ENCODE results near the gene SHCBP1L.

DNA sequence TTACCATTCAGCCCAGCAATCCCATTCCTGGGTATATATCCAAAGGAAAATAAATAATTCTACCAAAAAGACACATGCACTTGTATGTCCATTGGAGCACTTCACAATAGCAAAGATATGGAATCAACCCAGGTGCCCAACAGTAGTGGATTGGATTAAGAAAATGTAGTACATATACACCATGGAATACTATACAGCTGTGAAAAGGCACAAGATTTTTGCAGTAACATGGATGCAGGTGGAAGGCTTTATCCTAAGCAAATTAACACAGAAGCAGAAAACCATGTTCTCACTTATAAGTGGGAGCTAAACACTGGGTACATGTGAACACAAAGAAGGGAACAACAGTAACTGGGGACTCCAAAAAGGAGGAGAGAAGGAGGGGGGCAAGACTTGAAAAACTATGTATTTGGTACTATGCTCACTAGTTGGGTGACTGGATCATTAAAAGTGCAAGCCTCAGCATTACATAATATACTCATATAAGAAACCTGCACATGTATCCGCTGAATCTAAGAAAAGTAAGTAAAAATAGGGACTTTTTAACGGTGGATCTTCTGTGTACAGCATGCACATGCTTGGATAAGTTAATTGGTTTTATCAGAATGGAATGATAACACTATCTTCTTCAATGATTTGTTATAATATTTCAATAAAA is 3.9 kb upstream of the SHCBP1L start:
- TF ChIP-seq, protein P1, sequence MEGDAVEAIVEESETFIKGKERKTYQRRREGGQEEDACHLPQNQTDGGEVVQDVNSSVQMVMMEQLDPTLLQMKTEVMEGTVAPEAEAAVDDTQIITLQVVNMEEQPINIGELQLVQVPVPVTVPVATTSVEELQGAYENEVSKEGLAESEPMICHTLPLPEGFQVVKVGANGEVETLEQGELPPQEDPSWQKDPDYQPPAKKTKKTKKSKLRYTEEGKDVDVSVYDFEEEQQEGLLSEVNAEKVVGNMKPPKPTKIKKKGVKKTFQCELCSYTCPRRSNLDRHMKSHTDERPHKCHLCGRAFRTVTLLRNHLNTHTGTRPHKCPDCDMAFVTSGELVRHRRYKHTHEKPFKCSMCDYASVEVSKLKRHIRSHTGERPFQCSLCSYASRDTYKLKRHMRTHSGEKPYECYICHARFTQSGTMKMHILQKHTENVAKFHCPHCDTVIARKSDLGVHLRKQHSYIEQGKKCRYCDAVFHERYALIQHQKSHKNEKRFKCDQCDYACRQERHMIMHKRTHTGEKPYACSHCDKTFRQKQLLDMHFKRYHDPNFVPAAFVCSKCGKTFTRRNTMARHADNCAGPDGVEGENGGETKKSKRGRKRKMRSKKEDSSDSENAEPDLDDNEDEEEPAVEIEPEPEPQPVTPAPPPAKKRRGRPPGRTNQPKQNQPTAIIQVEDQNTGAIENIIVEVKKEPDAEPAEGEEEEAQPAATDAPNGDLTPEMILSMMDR (IDR thresholded peaks at IDR 0.05) = no peak
- TF ChIP-seq EZH2 (IDR thresholded peaks at IDR 0.05; ENCODE audit: borderline replicate concordance, insufficient read depth, low read depth, low read length, poor library complexity, severe bottlenecking) = no peak

Data from B cell (primary cell).